Activated T-cell treated with anti-CD3 and anti-CD28 coated beads for 1 hour (primary cell): Measurements from ENCODE around the gene ZNF358.

Experiments used
- DNase-seq: peaks from one replicate; pipeline ENCODE4 v3.0.0-alpha.2; 2020; ENCODE audit warnings: low read depth

Gene ZNF358

GRCh38 chr19:7520131-7521051 lies 4.5 kb downstream of the ZNF358 start:
- no peak for DNase-seq

GRCh38 chr19:7521551-7522071 lies 5.7 kb downstream of the ZNF358 start:
- DNase-seq = no peak

DNA sequence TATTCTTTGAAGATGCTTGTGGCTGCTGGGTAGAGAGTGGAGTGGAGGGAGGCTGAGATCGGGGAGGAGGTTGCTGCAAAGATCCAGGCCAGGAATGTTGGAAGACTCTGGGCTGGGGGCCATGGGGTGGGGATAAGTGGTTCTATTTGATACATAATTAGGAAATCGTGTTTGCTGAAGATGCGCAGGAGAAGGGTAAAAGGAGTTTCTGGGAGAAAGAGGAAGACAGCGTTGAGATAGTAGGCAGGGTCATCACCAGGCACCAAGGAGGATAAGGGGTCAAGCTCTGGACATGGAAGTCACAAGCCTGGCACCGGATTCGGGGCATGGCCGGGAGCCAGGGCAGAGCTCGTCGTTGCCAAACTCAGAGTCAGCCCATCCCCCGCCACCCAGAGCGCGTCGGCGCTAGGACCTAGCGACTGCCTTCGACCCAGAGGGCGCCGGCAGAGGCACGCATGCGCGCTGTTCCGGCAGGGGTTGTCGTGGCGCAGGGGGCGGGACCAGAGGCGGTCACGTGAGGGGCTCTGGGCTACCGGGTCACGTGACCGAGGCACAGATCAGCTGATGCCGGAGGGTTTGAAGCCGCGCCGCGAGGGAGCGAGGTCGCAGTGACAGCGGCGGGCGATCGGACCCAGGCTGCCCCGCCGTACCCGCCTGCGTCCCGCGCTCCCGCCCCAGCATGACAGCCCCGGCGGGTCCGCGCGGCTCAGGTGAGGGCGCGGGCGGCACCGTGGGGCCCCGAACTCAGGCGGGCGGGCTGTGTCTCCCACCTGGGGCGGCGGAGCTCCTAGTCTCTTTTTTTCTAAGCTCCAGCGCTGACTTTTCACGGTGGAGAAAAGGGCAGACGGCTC lies 6.4 kb downstream of the ZNF358 start, which contains the start of gene MCOLN1:
MCOLN1 (plus strand) TSS at position 553 of the 851 bp plus-strand sequence; CDS start at position 680, 127 bp downstream.
- DNase-seq = peak; percentile 100

- no peak for DNase-seq
These were observed 7.2 kb downstream of the ZNF358 start for GRCh38 chr19:7522923-7523667.

DNA sequence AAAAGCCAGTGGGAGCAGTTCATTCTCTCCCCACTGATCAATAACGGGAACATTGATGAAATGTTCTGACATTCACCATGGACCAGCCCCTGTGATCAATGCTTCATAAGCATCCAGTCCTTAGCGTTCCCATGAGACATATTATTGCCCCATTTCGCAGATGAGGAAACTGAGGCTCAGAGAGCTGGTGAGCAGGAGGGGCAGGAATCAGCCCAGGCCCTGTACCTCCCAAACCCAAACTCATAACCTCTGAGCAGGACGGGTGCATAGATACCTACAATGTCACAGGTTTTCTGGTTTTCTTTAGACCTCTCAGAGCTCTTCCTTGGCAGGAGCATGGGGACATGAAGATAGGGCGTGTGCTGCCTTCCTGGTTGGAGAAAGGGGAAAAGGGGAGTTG lies 8.6 kb downstream of the ZNF358 start:
- DNase-seq = no peak

DNA sequence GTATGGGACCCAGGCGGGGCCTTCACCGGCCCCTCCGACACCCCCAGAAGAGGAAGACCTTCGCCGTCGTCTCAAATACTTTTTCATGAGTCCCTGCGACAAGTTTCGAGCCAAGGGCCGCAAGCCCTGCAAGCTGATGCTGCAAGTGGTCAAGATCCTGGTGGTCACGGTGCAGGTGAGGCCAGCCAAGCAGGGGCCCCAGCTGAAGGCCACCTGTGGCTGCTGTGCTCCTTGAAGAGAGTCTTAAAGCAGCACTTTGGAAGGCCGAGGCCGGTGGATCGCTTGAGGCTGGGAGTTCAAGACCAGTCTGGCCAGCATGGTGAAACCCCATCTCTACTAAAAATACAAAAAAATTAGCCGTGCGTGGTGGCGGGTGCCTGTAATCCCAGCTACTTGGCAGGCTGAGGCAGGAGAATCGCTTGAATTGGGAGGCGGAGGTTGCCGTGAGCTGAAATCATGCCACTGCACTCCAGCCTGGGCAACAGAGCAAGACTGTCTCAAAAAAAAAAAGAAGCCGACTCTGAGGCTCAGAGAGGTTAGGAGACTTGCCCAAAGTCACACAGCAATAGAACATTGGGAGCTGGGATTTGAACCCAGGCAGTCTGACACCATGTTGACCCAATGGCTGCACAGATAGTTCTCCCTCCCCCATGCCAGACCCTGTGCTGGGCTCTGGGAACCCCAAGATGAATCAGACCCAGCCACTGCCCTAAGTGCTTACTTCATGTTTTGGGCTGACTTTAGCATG lies 9.3 kb downstream of the ZNF358 start:
- no peak for DNase-seq

GRCh38 chr19:7526059-7526929 lies 10.4 kb downstream of the ZNF358 start:
- no peak for DNase-seq

DNA sequence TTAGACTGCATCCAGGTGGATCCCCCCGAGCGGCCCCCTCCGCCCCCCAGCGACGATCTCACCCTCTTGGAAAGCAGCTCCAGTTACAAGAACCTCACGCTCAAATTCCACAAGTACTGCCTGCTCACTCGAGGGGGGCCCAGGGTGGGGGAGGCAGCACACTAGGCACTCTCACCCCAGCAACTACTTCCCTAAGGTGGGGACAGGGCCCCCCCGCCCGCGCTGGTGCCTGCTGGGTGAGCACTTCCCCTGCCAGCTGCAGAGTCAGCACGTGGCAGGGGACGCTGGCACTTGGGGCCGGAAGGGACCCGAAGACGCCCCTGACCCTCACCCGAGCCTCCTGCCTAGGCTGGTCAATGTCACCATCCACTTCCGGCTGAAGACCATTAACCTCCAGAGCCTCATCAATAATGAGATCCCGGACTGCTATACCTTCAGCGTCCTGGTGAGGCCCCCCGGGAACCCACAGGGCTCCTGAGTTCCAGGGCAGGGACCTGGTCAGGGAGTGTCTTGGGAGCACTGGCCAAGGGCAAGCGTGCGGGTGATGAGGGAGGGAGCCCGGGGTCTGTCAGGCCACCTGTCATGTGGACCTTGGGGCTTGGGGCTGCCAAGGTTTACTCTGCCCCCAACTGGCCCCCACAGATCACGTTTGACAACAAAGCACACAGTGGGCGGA lies 11.8 kb downstream of the ZNF358 start:
- no peak for DNase-seq

GRCh38 chr19:7528192-7528519 lies 12.3 kb downstream of the ZNF358 start:
- DNase-seq = no peak

DNA sequence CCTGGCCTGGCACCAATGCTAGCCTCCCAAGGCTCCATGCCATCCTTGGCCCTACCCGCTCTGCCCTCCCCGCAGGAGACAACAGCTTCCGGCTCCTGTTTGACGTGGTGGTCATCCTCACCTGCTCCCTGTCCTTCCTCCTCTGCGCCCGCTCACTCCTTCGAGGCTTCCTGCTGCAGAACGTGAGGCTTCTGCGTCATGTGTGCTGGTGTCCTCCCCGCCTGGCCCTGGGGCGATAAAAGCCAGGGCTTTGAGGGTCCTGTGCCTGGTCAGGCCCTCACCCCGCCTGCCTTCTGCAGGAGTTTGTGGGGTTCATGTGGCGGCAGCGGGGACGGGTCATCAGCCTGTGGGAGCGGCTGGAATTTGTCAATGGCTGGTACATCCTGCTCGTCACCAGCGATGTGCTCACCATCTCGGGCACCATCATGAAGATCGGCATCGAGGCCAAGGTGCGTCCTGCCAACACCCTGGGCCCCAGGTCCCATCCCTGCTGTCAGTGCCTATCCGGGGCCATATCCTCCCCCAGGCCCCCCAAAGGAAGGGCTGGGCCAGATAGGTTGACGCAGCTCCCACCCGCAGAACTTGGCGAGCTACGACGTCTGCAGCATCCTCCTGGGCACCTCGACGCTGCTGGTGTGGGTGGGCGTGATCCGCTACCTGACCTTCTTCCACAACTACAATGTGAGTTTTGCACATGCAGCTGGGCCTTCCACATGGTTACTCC lies 12.8 kb downstream of the ZNF358 start:
- no peak for DNase-seq

DNA sequence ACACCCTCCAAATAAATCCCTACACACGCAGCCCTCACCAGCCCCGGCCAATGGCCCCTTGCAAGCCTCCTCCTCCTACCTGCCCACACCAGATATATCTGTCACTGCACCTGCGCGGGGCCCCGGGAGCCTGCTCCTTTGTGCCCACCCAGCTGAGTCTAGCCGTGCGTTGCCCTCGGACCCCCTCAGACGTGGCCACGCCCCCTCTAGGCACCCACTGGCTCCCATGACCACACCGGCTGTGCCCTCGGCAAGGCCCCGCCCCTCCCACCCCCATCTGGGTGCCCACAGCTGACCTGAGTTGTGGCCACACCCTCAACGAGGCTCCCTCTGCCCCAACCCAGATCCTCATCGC lies 13.3 kb downstream of the ZNF358 start:
- no peak for DNase-seq

DNA sequence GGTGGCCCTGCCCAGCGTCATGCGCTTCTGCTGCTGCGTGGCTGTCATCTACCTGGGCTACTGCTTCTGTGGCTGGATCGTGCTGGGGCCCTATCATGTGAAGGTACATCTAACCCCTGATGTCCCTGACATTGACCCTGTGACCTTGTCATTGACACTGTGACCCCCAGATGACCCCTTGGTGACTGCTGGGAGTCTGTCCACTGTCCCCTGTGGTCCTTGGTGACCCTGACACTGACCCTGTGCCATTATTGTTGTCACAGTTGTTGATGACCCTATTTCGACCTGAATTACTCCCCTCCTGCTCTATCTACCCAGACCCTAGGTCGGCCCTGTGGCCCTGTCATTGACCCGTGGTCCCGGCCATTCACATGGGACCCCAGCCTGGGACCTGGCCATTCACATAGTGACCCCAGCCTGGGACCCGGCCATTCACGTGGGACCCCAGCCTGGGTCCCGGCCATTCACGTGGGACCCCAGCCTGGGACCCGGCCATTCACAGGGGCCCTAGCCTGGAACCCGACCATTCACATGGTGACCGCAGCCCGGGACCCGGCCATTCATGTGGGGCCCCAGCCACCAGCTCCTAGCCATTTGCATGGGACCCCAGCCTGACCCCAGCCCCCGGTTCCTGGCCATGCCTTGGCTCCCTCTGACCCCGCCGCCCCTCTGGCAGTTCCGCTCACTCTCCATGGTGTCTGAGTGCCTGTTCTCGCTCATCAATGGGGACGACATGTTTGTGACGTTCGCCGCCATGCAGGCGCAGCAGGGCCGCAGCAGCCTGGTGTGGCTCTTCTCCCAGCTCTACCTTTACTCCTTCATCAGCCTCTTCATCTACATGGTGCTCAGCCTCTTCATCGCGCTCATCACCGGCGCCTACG lies 13.9 kb downstream of the ZNF358 start:
- DNase-seq = no peak

GRCh38 chr19:7533281-7533885 lies 17.5 kb downstream of the ZNF358 start:
- no peak for DNase-seq

GRCh38 chr19:7533925-7534480 lies 18.1 kb downstream of the ZNF358 start:
- peak; percentile 79 for DNase-seq

DNA sequence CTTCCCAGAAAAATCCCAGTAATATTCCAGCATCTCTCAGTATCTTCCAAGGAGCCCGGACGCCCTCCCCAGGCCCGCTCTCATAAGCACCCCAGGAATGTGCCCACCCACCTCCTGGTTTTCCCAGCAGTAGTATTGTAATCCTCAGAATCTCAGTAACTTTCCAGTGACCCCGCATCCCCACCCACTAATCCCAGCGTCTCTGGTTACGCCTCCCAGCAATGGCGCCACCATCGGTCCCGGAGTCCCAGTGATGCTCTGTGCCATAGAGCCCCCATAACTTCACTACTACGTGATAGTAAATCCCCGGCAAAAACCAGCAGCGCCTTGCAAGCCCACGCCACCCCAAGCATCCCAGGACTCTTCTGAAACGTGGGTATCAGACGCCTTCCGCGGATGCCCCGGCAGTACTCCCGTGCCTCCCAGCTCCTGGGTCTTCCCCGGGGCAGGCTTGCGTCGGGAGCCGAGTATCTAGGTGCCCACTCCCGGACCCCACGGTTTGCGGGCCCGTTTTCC lies 18.7 kb downstream of the ZNF358 start:
- peak; percentile 30 for DNase-seq

GRCh38 chr19:7535047-7535997 lies 19.4 kb downstream of the ZNF358 start, which contains the start of gene PNPLA6:
PNPLA6 (plus strand) TSS chr19:7535717; CDS start chr19:7535789, 72 bp downstream.
- peak; percentile 90 for DNase-seq
